NCI-H748 (cell line): Measurements from ENCODE around the gene MMP24OS.
"Not testable (repeated sequence)": the region's sequence is repeated elsewhere in the genome, so short reads cannot be mapped to it uniquely, and the experiment has no call there.

ENCODE experiments used
- DNase-seq: peaks from one replicate; lab custom pipeline; 2025; ENCODE audit not compliant: unreplicated experiment; lab: John Stamatoyannopoulos, UW

MMP24OS gene

DNA sequence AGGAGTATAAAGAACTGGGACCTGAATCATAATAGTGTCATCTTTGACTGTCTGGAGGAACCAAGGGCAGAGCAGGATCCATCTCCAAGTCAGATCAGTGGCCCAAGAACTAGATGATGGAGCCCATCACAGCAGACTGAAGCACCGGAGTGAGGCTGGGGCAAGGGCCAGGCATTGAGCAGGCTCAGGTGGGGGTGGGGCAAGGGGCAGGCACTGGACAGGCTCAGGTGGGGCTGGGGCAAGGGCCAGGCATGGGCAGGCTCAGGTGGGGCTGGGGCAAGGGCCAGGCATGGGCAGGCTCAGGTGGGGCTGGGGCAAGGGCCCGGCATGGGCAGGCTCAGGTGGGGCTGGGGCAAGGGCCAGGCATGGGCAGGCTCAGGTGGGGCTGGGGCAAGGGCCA lies 25.3 kb downstream of the MMP24OS start:
- DNase-seq, result not testable (repeated sequence)

DNA sequence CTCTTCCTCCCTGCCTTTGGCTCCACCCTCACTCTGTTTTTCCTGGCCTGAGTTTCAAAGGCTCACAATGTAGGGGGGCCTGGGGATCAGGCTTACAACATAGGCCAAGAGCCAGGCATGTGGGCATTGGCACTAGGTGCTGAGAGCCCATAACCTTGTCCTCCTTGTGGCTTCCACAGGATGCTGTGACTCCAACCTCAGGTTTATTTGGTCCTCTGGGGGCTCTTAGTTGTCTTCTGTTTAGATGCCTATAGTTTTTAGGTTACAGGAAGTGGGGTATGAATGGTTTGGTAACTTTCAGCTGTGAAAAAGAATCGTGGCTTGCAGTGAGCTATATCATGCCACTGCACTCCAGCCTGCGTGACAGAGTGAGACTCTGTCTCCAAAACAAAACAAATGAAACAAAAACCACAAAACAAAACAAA lies 25.9 kb downstream of the MMP24OS start:
- DNase-seq, result no peak

- DNase-seq, result no peak
These were observed 26.3 kb downstream of the MMP24OS start for GRCh38 chr20:35251613-35251940.

GRCh38 chr20:35248641-35249475 lies 29.1 kb downstream of the MMP24OS start:
- DNase-seq, result no peak

- no peak for DNase-seq
These were observed 31.2 kb downstream of the MMP24OS start for GRCh38 chr20:35246723-35247122.

GRCh38 chr20:35243986-35244385 lies 33.9 kb downstream of the MMP24OS start:
- no peak for DNase-seq

- no peak for DNase-seq
These were observed 34.6 kb downstream of the MMP24OS start for GRCh38 chr20:35243317-35243716.

GRCh38 chr20:35240811-35241293 lies 37.1 kb downstream of the MMP24OS start:
- no peak for DNase-seq

DNA sequence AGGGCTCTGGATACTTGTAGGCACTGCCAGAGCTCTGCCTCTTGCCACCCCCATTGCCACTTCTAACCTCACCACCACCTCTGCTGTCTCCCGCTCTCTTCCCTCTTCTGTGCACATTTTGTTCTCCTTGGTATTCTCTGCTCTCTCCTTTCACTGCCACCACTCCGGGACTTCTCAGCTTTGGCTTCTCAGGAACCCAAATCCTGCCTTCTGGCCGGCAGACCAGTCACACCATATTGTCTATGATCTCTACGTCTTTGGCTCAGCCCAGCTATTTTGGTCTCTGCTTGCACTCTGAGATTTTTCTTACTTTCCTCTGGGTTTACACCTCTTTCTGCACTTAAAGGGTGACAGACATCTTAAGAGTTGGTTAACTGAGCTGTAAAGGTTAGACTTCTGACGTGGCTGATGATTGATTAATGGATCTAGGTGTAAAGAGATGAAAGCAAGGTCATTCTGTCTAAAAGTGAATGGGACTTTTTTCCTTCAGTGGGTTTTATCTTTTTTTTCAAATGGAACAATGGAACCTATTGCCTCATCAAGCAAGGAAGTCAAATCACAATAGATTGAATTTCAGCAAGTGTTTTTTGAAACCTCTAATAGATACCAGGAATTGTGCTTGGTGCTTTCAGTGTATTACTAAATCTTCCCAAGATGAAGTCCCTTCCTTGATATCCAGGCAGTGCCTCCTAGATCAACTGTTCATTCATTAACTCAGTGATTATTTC lies 37.7 kb downstream of the MMP24OS start:
- DNase-seq, result no peak

DNA sequence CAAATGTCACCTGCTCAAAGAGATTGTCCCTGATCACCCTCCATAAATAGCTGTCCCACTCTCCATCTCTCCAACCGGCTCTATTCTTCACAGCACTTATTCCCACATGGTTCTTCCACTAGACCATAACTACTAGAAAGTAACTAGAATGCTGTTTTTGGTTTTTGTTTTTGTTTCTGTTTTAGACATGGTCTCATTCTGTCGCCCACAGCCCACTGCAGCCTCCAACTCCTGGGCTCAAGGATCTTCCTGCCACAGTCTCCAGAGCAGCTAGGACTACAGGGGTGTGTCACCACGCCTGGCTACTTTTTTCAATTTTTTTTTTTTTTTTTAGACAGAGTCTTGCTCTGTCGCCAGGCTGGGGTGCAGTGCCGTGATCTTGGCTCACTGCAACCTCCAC lies 39.2 kb downstream of the MMP24OS start:
- no peak for DNase-seq

DNA sequence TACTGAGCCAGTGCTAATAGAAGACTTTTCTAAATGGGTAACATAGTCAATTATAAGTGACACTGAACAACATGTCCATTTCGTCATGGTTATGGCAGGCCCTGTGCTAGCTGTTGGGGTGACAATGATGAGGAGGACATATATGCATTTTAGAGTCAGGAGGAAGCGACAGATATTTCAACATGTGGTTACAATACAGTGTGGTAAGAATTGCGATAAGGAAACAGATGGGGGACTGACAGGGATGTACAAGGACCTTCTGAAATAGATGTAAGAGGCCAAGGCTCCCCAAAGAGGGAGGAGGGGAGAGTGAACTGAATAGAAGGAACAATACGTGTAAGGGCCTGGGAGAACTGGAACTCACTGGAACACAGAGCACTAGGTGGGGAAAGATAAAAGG lies 39.8 kb downstream of the MMP24OS start:
- DNase-seq, result no peak

- no peak for DNase-seq
These were observed 40.4 kb downstream of the MMP24OS start for GRCh38 chr20:35237486-35237885.

DNA sequence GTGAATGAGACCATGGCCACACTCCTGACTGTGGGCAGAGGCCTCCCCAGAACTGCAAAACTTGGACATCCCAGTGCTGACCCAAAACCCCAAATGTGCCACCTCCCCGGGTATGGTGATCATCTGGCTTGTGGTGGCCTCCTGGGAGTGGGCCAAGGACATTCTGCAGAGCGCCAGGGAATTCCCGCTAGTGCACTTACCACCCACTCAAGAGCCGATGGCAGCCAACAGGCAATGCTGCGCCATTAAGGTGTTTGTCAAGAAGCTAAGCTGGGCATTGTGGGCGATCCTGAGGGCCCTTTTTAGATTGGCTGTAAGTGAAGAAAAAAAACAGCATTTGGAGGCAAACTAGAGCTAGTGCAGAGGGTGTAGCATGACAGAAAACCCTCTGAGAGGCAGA lies 42.0 kb downstream of the MMP24OS start:
- DNase-seq, result no peak

DNA sequence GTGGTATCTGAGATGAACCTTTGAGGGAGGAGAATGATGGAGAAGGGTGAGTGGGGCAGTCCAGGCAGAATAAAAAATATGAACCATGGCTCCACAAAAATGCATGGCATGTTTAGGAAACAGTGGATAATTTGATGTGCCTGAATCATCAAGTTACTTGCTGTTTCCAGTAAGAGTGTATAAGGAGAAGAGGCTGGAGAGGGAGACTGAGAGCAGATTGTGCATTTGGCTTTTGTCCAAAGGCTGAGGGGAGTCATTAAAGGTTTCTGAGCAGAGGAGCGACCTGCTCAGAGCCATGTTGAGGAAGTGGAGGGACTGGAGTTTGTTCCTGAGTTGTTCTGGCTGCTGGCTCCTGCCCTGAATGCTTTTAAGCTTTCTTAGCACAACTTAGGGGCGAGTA lies 45.3 kb downstream of the MMP24OS start:
- DNase-seq, result no peak

- DNase-seq, result peak; percentile 66
These were observed 50.8 kb downstream of the MMP24OS start for GRCh38 chr20:35226884-35227681.
